NCI-H510A (cell line): ENCODE data around the gene AKAP6.

ENCODE experiments used
- DNase-seq: peaks from one replicate; lab custom pipeline; 2025; lab: John Stamatoyannopoulos, UW

AKAP6 gene, protein sequence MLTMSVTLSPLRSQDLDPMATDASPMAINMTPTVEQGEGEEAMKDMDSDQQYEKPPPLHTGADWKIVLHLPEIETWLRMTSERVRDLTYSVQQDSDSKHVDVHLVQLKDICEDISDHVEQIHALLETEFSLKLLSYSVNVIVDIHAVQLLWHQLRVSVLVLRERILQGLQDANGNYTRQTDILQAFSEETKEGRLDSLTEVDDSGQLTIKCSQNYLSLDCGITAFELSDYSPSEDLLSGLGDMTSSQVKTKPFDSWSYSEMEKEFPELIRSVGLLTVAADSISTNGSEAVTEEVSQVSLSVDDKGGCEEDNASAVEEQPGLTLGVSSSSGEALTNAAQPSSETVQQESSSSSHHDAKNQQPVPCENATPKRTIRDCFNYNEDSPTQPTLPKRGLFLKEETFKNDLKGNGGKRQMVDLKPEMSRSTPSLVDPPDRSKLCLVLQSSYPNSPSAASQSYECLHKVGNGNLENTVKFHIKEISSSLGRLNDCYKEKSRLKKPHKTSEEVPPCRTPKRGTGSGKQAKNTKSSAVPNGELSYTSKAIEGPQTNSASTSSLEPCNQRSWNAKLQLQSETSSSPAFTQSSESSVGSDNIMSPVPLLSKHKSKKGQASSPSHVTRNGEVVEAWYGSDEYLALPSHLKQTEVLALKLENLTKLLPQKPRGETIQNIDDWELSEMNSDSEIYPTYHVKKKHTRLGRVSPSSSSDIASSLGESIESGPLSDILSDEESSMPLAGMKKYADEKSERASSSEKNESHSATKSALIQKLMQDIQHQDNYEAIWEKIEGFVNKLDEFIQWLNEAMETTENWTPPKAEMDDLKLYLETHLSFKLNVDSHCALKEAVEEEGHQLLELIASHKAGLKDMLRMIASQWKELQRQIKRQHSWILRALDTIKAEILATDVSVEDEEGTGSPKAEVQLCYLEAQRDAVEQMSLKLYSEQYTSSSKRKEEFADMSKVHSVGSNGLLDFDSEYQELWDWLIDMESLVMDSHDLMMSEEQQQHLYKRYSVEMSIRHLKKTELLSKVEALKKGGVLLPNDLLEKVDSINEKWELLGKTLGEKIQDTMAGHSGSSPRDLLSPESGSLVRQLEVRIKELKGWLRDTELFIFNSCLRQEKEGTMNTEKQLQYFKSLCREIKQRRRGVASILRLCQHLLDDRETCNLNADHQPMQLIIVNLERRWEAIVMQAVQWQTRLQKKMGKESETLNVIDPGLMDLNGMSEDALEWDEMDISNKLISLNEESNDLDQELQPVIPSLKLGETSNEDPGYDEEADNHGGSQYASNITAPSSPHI (N-terminal part only)

GRCh38 chr14:32329146-32329545 lies at the start of gene AKAP6:
TSS of gene AKAP6 (plus strand) at chr14:32329298. CDS start at chr14:32433494, 104,196 bp downstream.
- no peak for DNase-seq

DNA sequence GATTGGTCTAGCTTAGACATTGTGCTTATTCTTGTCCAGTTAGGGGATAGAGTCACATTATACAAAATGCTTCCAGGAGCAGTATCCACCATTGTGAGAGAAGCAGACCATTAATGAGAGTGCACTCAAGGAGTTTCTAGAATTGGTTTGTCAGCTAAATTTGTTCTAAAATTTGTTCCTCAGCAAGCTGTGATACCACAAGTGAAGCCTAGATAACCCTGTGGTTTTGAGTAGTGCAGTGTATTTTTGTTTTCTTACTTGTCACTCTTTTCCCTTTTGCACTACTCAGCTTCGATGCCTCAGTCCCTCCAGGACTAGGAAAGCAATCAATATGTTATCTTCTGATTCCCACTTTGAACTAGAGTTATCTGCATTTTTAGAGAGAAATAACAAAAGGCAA lies 42.5 kb upstream of the AKAP6 start:
- DNase-seq = no peak

- no peak for DNase-seq
These were observed 32.7 kb upstream of the AKAP6 start for GRCh38 chr14:32296366-32296765.

- DNase-seq = no peak
These were observed 30.8 kb upstream of the AKAP6 start for GRCh38 chr14:32298346-32298745.

- DNase-seq = no peak
These were observed 29.0 kb upstream of the AKAP6 start for GRCh38 chr14:32300136-32300535.

DNA sequence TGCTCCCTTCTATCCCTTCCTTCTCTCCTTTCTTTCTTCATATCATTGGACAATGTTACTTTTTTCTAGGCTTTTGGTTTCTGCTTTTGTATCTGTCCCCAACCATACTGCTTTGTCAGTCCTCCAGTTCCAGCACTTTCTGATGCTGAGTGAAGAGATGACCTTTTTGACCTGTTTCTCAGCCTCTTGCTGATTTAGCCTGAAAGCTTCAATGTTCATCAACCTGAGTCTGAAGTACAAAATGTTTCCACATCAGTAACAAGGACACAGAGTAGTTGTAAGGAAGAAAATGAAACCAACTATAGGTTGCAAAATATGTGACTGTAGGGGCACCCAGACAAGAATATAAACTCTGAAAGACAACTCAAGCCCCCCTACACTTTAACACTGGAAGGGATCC lies 25.2 kb upstream of the AKAP6 start:
- no peak for DNase-seq

- no peak for DNase-seq
These were observed 24.8 kb upstream of the AKAP6 start for GRCh38 chr14:32304296-32304695.

DNA sequence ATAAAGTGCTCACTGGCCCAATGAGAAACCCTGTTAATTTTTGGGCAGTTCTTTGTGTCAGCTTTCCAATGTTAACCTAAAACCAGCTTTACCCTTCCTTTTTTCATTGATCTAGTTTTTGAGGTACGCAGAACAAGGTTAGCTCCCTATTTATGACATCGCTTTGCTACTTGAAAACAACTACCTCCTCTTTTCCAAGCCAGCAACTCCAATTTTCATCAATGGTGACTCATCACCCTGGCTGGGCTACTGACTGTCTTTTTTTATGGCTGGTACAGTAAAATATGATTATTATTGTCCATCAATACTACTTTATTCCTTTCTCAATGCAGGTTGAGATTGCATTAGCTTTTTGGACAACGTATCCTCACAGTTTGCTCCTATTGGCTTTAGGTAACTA lies 22.5 kb upstream of the AKAP6 start:
- no peak for DNase-seq

- DNase-seq = no peak
These were observed 21.1 kb upstream of the AKAP6 start for GRCh38 chr14:32307881-32308582.

DNA sequence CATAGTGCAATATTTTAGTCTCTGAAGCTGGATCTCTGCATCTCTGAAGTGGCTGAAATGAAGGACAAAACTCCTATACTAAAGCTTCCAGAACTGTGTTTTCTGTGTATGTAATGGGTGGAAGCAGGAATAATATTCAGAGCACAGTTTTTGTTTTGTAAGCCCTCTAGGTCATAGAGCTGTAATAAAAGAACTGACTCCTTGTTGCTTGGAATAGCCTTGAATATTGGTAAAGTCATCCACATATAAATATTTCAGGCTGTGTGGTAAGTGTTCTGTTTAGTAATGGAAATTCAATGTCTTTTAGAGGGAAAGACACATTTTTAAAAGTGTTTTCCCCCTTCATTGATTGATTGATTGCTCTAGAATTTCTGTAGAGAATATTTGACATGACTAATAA lies 18.2 kb upstream of the AKAP6 start:
- no peak for DNase-seq

DNA sequence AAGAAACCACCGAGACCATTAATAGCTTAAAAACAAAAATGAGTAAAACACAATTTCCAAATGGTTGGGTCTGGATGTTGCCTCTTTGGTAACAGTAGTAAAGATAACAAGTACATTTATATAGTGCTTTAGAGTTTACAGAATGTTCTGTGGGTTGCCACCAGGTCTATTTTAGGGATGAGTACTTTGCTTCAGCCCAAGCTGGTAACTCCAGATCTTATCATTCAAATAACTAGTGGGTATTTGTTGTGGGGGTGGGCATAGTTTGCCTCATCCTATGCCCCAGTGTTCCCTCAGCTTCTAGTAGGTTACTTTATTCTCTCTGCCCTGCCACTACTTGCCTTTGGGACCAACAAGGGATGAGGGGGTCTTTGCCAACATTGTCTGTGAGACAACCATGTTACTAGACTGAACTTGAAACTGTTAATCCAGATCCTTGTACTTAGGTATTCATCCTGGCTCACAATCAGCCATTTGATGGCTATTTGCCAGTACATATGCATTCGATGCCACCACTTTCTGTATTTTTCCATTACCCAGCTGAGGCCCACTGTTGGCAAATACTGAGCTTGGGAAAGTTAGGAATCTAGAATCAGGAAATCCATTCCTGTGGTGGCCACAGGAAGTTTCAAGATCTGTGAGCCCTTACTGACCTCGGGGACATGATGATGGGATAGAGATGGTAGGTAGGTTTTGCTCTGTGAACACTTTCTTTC lies 17.6 kb upstream of the AKAP6 start:
- DNase-seq = no peak

GRCh38 chr14:32312010-32312331 lies 17.1 kb upstream of the AKAP6 start:
- no peak for DNase-seq

DNA sequence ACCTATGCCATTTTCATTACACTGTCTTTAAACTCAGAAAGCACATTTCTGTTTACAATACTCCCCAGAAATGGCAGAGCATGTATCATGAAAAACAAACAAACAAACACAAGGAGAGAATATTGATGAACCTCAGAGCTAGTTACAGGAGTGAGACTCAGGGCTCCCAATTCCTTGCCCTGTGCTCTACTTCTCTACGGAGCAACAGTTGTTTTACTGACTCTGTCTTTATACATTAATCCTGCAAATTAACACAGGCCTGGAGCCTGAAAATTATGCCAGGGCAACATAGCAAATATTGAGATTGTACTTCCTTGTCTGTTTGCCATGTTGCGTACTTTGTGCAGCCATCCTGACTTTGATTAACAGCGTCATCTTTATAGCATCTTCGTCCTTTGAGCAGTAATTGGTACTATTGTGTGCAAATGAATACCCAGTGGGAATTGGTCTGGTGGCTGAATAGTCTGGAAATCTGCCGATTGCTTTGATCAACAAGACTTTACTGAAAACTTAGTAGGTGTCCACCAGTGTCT lies 15.2 kb upstream of the AKAP6 start:
- no peak for DNase-seq

DNA sequence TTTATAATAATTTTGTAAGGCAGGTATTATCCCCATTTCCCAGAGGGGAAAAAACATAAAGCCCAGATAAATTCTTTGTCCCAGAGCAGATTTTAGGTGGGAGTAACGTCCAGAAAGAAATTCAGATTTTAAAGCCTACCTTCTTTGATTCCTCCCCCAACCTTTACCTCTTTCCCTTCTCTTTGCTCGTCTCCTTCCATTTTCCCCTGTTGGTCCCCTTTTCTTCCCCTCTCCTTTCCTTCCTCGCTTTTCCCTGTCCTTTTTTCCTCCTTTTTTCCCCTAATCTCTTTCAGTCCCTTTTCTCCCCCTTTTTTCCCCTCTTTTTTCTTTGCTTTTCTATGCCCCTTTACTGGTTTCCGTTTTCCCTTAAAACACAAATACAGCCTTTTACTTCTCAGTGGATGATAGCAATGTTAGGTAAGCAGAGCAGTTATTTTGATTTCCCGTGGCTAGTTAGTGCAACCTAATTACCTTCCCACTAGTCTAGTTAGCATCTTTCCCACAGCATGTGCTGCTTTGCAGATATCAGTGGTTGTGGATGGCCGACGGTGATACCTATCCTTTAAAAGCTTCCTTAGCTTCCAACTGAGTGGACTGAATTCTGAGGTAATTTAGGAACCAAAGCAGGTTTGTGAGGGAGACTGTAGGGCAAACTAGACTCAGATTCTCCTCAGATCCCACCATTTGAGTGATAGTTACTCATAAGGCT lies 10.9 kb upstream of the AKAP6 start:
- DNase-seq = no peak

- no peak for DNase-seq
These were observed 9.6 kb upstream of the AKAP6 start for GRCh38 chr14:32319368-32320049.

DNA sequence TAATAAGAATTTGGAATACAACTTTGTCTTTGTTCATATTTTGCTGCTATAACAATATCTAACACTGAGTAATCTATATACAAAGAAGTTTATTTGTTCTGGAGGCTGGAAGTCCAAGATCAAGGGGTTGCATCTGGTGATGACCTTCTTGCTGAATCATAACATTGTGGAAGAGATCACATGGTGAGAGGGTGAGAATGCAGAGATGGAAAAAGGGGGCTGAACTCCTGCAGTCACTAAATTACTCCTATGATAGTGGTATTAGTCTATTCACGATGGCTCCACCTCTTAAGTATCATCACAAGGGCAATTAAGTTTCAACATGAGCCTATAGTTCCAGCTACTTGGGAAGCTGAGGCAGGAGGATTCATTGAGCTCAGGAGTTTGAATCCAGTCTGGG lies 4.5 kb upstream of the AKAP6 start:
- DNase-seq = no peak

DNA sequence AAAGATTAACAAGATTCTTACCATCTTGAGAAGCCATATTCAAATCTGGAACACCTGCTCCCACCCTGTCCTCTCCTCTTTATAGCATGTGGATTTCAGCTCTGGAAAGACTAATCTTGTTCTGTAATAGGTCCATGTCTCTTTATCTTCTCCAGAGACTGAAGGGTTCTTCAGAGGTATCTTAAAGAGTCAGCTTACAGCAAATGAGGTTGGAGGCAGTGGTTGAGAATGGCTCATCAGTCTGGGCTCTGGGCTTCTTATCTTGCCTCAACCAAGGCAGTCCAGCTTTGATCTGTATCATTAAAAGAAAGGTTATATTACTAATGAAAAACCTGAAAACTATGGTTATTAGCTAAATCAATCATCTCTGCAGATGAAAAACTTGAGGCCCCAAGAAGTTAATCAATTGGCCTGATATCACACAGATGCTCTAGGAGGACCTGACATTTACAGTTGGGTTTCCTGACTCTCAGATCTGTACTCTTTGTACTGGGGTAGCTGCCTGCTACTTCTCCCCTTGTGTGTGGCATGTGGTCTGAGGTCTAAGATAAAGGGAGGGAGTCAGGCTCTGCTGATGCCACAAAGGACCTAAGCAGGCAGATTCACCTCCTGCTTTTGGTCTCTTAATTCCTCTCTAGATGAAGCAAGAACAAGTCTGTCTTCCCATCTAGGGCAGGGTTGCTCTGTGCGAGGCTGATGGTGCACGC lies 1.7 kb upstream of the AKAP6 start:
- no peak for DNase-seq

- DNase-seq = no peak
These were observed 690 bp downstream of the AKAP6 start for GRCh38 chr14:32329690-32330285.
